Measurements from ENCODE around the gene ZNF554.

The ZNF554 gene

DNA sequence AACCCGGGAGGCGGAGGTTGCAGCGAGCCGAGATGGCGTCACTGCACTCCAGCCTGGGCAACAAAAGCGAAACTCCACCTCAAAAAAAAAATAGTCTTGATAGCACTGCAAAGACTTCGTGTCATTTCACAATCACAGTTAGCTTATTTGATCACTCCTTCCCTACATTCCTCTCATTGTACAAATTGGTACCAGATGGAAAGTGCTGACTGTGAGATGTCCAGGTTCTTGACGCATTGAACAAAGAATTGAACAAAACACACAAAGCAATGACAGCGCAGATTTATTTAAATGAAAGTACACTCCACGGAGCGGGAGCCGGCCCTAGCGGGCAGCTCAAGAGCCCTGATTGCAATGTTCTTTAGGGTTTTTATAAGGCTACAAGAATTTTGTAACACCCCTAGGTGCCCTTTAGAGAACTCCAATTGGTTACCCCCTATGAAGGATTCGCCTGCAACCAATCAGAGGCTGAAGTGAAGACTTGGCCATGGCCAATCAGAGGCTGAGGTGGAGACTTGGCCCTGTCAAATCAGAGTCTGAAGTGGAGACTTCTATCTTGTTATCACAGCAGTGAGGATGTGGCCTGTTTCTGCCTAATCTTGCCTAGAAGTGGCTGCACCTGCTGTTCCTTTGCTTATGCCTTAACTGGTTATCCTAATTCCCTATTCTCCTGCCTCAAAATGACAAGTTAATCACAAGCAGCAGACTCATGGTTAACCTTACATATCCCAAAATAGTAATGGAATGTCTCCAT lies 64.2 kb downstream of the ZNF554 start:
- peaks cover 4% of the 10 kb centered on the region for H3K9me3 Mint-ChIP-seq
- H3K4me3 Mint-ChIP-seq: no peak overlapping the region
- DNase-seq (no peak), ATAC-seq (no peak)
- no peaks in the 10 kb centered on the region for H3K27me3 Mint-ChIP-seq
- no peaks in the 10 kb centered on the region for H3K36me3 Mint-ChIP-seq (ENCODE audit: low read depth)
- peaks cover 6% of the 10 kb centered on the region for H3K4me1 Mint-ChIP-seq
- no peak overlapping the region for H3K27ac Mint-ChIP-seq

DNA sequence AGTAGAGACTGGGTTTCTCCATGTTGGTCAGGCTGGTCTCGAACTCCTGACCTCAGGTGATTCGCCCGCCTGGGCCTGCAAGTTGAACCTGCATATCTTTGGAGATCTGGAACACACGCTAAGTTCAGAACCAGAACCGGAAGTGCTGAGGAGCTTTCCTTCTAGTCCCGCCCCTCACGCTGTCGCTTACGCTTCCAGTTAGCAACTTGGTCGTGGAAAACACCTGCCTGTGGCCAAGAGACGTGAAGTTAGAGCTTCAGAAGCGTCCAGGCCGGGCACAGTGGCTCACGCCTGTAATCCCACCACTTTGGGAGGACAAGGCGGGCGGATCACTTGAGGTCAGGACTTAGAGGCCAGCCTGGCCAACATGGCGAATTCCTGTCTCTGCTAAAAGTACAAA lies 66.1 kb downstream of the ZNF554 start:
- Mint-ChIP-seq H3K4me3 (no peak overlapping the region), H3K36me3 (ENCODE audit: low read depth) (no peaks in the 10 kb centered on the region), H3K27ac (no peak overlapping the region), H3K9me3 (no peaks in the 10 kb centered on the region), H3K4me1 (peaks cover 11% of the 10 kb centered on the region), H3K27me3 (no peaks in the 10 kb centered on the region)
- DNase-seq (no peak), ATAC-seq (no peak)

Measured in activated naive CD8-positive, alpha-beta T cell treated with anti-CD3 and anti-CD28 coated beads, Interleukin-2, amount 50 U/mL, for 24 hours (primary cell).